Activated CD8-positive, alpha-beta memory T cell treated with anti-CD3 and anti-CD28 coated beads for 4 hours (primary cell): ENCODE measurements around the gene ANKIB1.
A peak's percentile ranks its signal among the peaks of the same experiment; 100 is the strongest.
"Not testable (repeated sequence)": the region's sequence is repeated elsewhere in the genome, so short reads cannot be mapped to it uniquely, and the experiment has no call there.

Source experiments
- DNase-seq, 2 donors: peaks; one replicate each; pipeline ENCODE4 v3.0.0-alpha.2; 2020; ENCODE audit warnings: low read depth in 2 of 2

Gene ANKIB1

GRCh38 chr7:92402920-92403759, 157.4 kb downstream of the ANKIB1 start:
- DNase-seq, result no peak

DNA sequence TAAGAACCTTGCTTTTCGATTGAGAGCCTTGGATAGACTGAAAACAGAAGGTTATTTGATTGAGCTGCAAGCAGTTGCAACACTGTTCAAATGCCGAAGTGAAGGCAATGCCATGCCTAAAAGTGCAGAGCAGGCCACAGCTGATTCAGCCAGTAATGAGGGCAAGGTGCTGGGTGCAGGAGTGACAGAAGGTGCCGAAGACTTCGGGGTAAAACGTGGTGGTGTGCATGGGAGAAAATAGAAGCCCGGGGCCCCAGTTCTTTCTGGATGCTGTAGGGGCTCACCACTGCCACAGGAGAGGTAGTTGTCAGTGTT, 157.9 kb downstream of the ANKIB1 start:
- DNase-seq, result no peak

- peak; percentile 12 to 21 for DNase-seq
These were observed 158.4 kb downstream of the ANKIB1 start for GRCh38 chr7:92404170-92404614.

DNA sequence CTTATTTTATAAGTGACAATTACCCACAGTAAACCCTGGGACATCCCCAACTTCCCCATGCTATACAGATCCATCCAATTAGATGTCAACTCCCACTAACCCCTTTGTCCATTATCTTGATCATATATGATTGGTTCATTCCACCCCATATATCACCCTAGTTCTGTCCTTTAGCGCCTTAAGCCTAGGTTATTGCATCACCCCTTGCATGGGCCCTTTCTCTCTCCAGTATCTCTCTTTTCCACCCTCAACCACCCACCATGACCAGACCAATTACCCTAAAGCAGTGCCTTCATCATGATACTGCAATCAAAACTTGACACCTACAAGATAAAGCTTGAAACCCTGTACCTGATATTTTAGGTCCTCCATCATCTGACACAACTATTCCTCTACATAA, 163.6 kb downstream of the ANKIB1 start:
- no peak for DNase-seq

DNA sequence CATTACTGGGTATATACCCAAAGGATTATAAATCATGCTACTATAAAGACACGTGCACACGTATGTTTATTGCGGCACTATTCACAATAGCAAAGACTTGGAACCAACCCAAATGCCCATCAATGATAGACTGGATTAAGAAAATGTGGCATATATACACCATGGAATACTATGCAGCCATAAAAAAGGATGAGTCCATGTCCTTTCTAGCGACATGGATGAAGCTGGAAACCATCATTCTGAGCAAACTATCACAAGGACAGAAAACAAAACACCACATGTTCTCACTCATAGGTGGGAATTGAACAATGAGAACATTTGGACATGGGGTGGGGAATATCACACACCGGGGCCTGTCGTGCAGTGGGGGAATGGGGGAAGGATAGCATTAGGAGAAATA, 164.4 kb downstream of the ANKIB1 start:
- DNase-seq, result not testable (repeated sequence)

GRCh38 chr7:92412745-92413144, 167.0 kb downstream of the ANKIB1 start:
- DNase-seq, result no peak

DNA sequence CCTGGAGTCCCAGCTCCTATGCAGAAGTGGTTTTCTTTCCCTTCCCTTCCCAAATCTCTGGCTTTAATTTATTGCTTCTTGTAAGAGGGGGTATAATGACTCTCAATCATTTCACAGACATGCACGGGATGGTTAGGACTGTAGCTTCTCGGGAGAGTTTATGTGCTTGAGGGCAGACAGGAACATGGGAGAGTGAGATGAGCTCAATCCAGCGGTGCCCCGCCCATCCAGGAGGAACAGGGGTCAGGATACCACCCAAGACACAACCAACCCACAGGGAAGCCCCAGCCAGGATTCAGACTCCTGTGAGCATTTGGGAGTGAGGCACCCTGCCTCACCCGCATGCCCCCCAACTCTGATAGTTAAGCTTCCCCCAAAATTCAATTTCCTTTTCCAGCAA, 167.8 kb downstream of the ANKIB1 start:
- no peak for DNase-seq

DNA sequence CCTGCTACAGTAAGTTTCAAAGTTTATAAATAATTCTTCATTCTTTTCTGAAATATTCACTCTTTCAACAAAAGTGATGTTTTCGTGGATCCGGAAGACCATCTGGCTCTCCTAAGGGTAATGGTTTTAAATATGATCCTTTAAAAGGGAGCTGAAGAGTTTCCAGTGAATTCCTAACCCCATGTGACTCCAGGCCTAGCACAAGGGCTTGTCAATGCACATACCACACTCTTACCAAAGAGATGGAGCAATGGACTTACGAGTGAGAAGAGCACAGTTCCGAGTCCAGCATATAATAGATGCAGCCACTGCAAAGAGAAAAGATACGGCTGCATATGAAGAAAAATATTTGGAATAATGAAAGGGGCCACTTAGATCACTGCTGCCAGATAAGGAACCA, 169.5 kb downstream of the ANKIB1 start:
- DNase-seq, result no peak

- DNase-seq, result no peak
These were observed 172.1 kb downstream of the ANKIB1 start for GRCh38 chr7:92417913-92418312.

DNA sequence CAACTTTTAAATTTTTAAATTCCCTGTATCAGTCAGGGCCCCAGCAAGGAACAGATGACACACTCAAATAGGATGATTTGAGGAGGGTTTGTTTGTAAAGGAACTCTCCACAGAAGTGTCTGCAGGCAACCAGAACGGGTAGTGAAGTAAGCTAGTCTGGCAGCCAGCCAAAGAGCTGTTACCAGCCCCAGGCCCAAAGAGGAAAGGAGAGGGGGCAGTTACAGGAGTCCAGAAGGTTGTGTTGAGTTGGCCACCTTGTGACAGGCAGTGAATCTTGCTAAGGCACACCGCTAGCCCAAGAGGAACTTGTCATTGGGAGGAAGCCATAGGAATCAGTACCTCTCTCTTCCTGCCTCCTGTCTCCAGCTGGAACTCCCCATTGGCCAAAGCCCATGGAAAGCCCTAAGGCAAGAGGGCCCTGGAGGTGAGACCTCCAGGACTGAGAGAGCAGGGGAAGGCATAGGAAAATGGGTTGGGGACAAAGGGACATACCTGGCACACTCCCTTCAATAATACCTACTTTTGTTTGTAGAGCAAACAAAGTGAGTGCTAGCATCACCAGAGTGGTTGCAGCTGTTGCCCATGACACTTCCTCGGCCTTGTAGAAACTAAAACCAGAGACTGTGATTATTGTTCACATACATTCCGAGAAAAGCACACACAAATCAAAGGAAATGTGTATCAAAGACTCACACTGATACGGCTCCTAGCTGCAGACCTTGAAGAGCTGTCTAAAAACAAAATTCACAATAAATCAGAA, 176.1 kb downstream of the ANKIB1 start:
- DNase-seq, result no peak

- no peak for DNase-seq
These were observed 177.2 kb downstream of the ANKIB1 start for GRCh38 chr7:92422926-92423325.

- no peak for DNase-seq
These were observed 177.9 kb downstream of the ANKIB1 start for GRCh38 chr7:92423710-92424131.

DNA sequence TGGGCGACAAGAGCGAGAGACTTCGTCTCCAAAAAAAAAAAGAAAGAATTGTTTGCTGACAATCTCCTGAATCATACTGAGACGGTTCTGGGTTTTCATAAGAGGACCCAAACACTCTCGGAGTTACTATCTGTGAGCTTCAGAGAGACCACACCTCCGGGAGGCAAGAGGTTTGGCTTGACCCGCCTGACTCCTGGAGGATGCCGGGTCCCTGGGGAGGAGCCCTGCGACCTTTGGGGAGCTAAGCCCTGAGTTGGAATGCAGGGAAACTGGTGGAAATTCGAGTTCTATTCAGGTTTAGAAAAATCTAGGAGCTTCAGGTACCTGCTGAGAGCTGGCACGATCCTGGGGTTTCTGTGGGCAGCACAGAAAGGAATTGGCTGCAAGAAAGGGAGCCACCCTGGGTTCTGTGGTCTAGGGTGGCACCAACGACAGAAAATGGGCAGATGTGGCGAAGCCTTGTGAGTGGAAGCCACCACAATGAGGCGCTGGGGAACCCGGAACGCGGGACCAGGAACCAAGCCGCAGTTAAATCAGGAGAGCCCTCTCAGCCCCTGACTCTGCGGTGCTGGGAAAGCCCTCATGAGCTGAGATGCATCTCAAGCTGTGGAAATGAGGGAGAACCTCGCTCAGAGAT, 179.7 kb downstream of the ANKIB1 start:
- no peak for DNase-seq

DNA sequence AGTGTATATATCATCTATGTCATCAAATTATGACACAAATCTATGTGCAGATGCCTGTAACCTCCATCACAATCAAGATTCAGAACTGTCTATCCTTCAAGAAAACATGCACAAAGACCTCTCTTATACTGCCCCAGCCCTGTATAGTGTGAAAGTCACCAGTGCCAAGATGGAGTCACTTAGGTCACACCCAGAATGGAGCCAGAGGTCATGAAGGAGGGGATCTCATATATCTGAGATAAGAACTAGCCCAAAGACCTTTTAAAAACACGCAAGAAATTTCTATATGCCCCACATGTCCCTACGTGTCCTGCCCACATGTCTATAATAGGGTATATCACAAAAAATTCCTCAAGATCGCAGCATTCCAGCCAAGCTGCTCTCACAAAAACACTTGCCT, 181.4 kb downstream of the ANKIB1 start:
- DNase-seq, result no peak

GRCh38 chr7:92432299-92432946, 186.6 kb downstream of the ANKIB1 start:
- DNase-seq, result no peak

DNA sequence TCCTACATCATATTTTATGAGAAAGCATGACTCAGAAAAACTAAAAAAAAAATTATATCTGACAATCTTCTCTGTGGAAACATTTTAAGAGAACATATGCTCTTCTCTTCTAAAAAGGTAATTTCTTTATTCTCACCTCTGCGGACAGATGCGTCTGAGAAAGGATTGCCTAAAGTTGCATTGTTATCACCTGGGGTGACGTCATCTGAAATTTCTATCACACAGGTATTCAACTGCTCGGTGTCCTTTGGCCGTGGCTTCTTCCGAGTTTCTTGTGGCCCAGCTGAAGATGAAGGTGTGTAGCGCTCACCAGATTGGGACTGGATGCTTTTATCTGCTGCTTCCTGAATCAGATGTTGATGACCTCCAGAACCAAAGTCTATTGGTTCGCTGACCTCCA, 187.2 kb downstream of the ANKIB1 start:
- no peak for DNase-seq

- DNase-seq, result no peak
These were observed 189.8 kb downstream of the ANKIB1 start for GRCh38 chr7:92435542-92435941.

- DNase-seq, result no peak
These were observed 191.1 kb downstream of the ANKIB1 start for GRCh38 chr7:92436612-92437445.

DNA sequence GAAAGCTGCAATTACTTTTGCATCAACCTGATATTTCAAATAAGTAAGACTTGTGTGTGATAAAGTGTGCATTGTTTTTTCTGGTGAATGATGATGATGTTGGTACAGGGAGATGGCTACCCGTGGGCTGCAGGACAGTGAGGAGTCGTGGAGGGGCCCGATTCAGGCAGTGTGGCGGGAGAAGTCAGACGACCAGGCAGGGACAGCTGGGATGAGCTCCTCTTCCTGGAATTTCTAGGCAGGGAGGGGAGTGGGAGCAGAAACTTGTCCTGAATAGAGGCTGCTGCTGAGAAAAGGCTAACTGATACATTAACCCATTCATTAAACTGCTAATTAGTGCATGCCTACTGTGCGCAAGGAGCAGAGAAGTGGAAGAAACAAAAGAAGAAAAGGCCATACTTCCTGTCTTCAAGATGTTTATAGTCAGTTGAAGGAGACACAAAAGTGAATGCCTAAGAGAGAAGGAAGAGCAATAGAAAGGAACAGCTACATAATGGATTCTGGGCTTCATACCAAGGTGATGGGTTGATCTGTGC, 192.2 kb downstream of the ANKIB1 start:
- no peak for DNase-seq

- not testable (repeated sequence) for DNase-seq
These were observed 196.9 kb downstream of the ANKIB1 start for GRCh38 chr7:92442720-92443119.

- DNase-seq, result no peak
These were observed 201.1 kb downstream of the ANKIB1 start for GRCh38 chr7:92446869-92447344.
